MM.1S (cell line): ENCODE data around the gene KCTD7.
"Not testable (repeated sequence)": the region's sequence is repeated elsewhere in the genome, so short reads cannot be mapped to it uniquely, and the experiment has no call there.

Source experiments
- DNase-seq: peaks from one replicate; pipeline ENCODE4 v3.0.0-alpha.2; 2015
- H2AFZ ChIP-seq: fragments of 300-600 bp; sonication (generic); 2 replicates; pipeline ENCODE4 v1.6.0; 2016; ENCODE audit warnings: antibody characterized with exemption, low read length
- H3F3A ChIP-seq: fragments of 300-600 bp; sonication (generic); 2 replicates; pipeline ENCODE4 v1.6.1; 2016; ENCODE audit warnings: mild to moderate bottlenecking, antibody characterized with exemption, low read length, moderate library complexity, mixed read lengths; ENCODE audit not compliant: insufficient read depth
- H3K27ac ChIP-seq: fragments of 300-600 bp; sonication (generic); 2 replicates; pipeline ENCODE4 v1.5.1; 2016; ENCODE audit warnings: mild to moderate bottlenecking, low read length
- H3K27me3 ChIP-seq: fragments of 300-600 bp; sonication (generic); replicated peaks from 2 replicates; pipeline ENCODE4 v1.6.0; 2016; ENCODE audit warnings: low read length; ENCODE audit not compliant: insufficient read depth
- H3K36me3 ChIP-seq: fragments of 300-600 bp; sonication (generic); replicated peaks from 2 replicates; pipeline ENCODE4 v1.6.1; 2016; ENCODE audit warnings: mild to moderate bottlenecking, low read length, mixed read lengths; ENCODE audit not compliant: insufficient read depth
- H3K4me1 ChIP-seq: fragments of 300-600 bp; sonication (generic); 2 replicates; pipeline ENCODE4 v1.6.1; 2016; ENCODE audit warnings: low read length, mixed read lengths
- H3K4me2 ChIP-seq: fragments of 300-600 bp; sonication (generic); 2 replicates; pipeline ENCODE4 v1.6.0; 2016; ENCODE audit warnings: low read depth, low read length
- H3K4me3 ChIP-seq: fragments of 300-600 bp; sonication (generic); 2 replicates; pipeline ENCODE4 v1.5.1; 2016; ENCODE audit warnings: low read length, mixed read lengths
- H3K79me2 ChIP-seq: fragments of 300-600 bp; sonication (generic); 2 replicates; pipeline ENCODE4 v1.6.1; 2016; ENCODE audit warnings: mixed run types, low read length, mixed read lengths
- H3K9ac ChIP-seq: fragments of 300-600 bp; sonication (generic); 2 replicates; pipeline ENCODE4 v1.6.1; 2016; ENCODE audit warnings: low read length, mixed read lengths
- H3K9me2 ChIP-seq: fragments of 300-600 bp; sonication (generic); replicated peaks from 2 replicates; pipeline ENCODE4 v1.6.1; 2016; ENCODE audit warnings: mild to moderate bottlenecking, low read length, mixed read lengths; ENCODE audit not compliant: insufficient read depth
- H3K9me3 ChIP-seq: fragments of 300-600 bp; sonication (generic); replicated peaks from 2 replicates; pipeline ENCODE4 v1.6.1; 2016; ENCODE audit warnings: mild to moderate bottlenecking, low read length, mixed read lengths; ENCODE audit not compliant: insufficient read depth
- H4K20me1 ChIP-seq: fragments of 300-600 bp; sonication (generic); 2 replicates; pipeline ENCODE4 v1.6.1; 2016; ENCODE audit warnings: mild to moderate bottlenecking, low read length, moderate library complexity, mixed read lengths; ENCODE audit not compliant: insufficient read depth
- EZH2 ChIP-seq: fragments of 300-600 bp; sonication (generic); optimal IDR thresholded peaks from 2 replicates; pipeline ENCODE3; 2017; ENCODE audit warnings: low read depth, mild to moderate bottlenecking, antibody characterized with exemption, low read length, mixed read lengths
- EZH2phosphoT487 ChIP-seq: fragments of 300-600 bp; sonication (generic); IDR thresholded peaks from 2 replicates; pipeline ENCODE4 v1.6.1; 2018; ENCODE audit warnings: antibody characterized with exemption, low read length
- TF ChIP-seq, protein P1 (sequence below): fragments of 300-600 bp; sonication (generic); IDR thresholded peaks from 2 replicates; pipeline ENCODE4 v1.5.1; 2016; ENCODE audit warnings: antibody characterized with exemption, low read length, mixed read lengths

KCTD7 gene

DNA sequence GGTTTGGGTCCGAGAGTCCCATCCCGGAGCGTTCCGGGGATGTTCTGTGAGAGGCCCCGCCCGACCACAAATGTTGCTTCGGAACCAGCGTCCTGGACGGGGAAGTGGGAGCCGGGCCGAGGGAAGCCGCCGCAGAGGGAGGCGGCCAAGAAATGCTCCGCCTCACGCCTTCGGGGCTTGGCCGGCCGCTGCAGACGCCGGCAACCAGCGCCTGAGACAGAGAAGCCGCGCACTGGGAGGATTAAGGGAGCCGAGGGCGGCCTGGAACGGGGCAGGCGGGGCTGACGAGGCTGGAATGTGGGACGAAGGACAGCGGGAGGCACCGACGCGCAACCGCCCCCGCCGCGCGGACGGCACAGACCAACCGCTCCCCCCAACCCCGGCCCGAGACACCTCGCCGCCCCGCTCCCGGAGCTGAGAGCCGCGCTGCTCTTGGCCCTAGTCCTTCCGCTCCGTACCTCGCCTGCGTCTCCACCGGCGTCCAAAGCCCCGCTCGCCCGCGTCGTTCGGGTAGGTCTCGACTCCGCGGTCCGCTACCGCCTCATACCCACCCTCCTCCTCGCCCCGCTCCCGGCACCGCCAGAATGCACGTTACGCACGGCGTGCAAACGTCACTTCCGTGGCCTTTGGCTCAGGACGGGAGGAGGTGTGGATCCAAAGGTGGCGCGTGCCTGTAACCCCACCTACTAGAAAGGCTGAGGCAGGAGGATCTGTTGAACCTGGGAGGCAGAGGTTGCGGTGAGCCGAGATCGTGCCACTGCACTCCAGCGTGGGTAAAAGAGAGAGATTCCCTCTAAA lies 36.7 kb upstream of the KCTD7 start:
- Histone ChIP-seq H3K4me1 (peaks cover 8% of the 10 kb centered on the region), H2AFZ (peak overlapping the region; percentile 89), H3K27ac (peak overlapping the region; percentile 57; the same call in 1 of the 2 replicates), H3F3A (no peaks in the 10 kb centered on the region), H4K20me1 (no peaks in the 10 kb centered on the region), H3K36me3 (no peaks in the 10 kb centered on the region), H3K4me3 (peak overlapping the region; percentile 100), H3K9me3 (no peaks in the 10 kb centered on the region), H3K4me2 (peak overlapping the region; percentile 86), H3K79me2 (peaks cover 52% of the 10 kb centered on the region), H3K9ac (peak overlapping the region; percentile 82), H3K9me2 (no peaks in the 10 kb centered on the region), H3K27me3 (no peaks in the 10 kb centered on the region)
- peak; percentile 93 for DNase-seq
- TF ChIP-seq EZH2phosphoT487 (no peak), EZH2 (no peak)
- TF ChIP-seq, protein P1, sequence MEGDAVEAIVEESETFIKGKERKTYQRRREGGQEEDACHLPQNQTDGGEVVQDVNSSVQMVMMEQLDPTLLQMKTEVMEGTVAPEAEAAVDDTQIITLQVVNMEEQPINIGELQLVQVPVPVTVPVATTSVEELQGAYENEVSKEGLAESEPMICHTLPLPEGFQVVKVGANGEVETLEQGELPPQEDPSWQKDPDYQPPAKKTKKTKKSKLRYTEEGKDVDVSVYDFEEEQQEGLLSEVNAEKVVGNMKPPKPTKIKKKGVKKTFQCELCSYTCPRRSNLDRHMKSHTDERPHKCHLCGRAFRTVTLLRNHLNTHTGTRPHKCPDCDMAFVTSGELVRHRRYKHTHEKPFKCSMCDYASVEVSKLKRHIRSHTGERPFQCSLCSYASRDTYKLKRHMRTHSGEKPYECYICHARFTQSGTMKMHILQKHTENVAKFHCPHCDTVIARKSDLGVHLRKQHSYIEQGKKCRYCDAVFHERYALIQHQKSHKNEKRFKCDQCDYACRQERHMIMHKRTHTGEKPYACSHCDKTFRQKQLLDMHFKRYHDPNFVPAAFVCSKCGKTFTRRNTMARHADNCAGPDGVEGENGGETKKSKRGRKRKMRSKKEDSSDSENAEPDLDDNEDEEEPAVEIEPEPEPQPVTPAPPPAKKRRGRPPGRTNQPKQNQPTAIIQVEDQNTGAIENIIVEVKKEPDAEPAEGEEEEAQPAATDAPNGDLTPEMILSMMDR, result no peak

GRCh38 chr7:66592597-66593146 lies 36.0 kb upstream of the KCTD7 start:
- not testable (repeated sequence) for H4K20me1 ChIP-seq, H3F3A ChIP-seq, H3K4me1 ChIP-seq, H3K9me2 ChIP-seq, DNase-seq, H3K36me3 ChIP-seq, H3K27me3 ChIP-seq, H3K9me3 ChIP-seq
- H3K79me2 ChIP-seq, result peaks cover 46% of the 10 kb centered on the region
- peak overlapping the region; percentile 100 for H3K4me3 ChIP-seq
- H3K27ac ChIP-seq, result peak overlapping the region; percentile 57; the same call in 1 of the 2 replicates
- H3K4me2 ChIP-seq, result peak overlapping the region; percentile 86; the same call in 1 of the 2 replicates
- peak overlapping the region; percentile 89 for H2AFZ ChIP-seq
- H3K9ac ChIP-seq, result peak overlapping the region; percentile 82; the same call in 1 of the 2 replicates

DNA sequence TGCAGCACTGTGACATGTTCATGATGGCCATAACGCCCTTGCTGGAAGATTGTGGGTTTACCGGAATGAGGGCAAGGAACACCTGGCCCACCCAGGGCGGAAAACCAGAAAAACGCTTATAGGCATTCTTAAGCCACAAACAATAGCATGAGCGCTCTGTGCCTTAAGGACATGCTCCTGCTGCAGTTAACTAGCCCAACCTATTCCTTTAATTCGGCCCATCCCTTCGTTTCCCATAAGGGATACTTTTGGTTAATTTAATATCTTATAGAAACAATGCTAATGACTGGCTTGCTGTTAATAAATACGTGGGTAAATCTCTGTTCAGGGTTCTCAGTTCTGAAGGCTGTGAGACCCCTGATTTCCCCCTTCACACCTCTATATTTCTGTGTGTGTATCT lies 34.6 kb upstream of the KCTD7 start:
- not testable (repeated sequence) for H3K27me3 ChIP-seq, H3K4me2 ChIP-seq, H3K9ac ChIP-seq, H3K4me3 ChIP-seq, H2AFZ ChIP-seq, H3K4me1 ChIP-seq, H3F3A ChIP-seq, DNase-seq, H3K27ac ChIP-seq, H3K9me3 ChIP-seq, H3K36me3 ChIP-seq, H4K20me1 ChIP-seq, H3K9me2 ChIP-seq
- H3K79me2 ChIP-seq, result peaks cover 31% of the 10 kb centered on the region

DNA sequence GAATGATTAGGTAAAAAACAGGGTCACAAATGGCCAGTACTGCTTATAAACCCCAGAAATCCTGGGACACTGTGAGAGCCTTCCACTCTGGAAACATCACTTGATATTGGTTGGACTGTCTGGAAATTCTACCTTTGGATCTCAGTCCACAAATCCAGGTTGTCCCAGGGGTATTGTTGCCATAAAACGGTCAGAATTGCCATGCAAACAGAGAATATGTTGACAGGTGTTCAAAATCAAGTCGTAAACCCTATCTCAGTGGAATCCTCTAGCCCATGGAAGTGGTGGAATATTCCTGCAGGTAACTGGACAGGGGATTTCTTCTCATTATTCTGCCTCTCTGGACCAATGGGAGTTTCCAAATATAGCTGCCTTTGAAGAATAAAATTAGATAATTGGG lies 31.2 kb upstream of the KCTD7 start:
- Histone ChIP-seq H3K4me3 (no peak overlapping the region), H2AFZ (no peak overlapping the region), H3K4me1 (peaks cover 7% of the 10 kb centered on the region), H3K27me3 (no peaks in the 10 kb centered on the region), H3K36me3 (no peaks in the 10 kb centered on the region), H3K9me3 (no peaks in the 10 kb centered on the region), H3F3A (no peaks in the 10 kb centered on the region), H3K27ac (no peak overlapping the region), H3K4me2 (no peak overlapping the region), H3K9ac (no peak overlapping the region), H3K9me2 (no peaks in the 10 kb centered on the region), H3K79me2 (no peaks in the 10 kb centered on the region), H4K20me1 (no peaks in the 10 kb centered on the region)
- DNase-seq, result no peak
- TF ChIP-seq EZH2, result no peak
- TF ChIP-seq, protein P1, result no peak
- no peak for TF ChIP-seq EZH2phosphoT487
